ENCODE measurements around the gene STARD6.

DNA sequence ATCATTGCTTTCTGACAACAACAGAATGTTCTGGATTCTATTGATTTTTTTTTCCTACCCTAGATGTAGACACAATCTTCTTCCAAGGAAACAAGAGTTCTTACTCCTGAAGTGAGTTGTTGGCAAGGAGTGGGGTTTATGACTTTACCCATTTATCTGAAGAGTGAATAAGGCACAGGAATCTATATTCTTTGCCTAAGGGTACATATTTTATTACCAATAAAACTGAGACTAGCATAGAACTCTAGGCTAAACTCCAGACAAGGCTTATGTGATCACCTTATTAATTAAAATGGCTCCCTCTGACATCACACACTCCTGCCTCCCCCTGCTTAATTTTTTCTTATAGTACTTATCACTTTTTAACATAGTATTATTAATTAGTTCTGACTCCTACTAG, 47.6 kb upstream of the STARD6 start:
- TF ChIP-seq, protein P1, sequence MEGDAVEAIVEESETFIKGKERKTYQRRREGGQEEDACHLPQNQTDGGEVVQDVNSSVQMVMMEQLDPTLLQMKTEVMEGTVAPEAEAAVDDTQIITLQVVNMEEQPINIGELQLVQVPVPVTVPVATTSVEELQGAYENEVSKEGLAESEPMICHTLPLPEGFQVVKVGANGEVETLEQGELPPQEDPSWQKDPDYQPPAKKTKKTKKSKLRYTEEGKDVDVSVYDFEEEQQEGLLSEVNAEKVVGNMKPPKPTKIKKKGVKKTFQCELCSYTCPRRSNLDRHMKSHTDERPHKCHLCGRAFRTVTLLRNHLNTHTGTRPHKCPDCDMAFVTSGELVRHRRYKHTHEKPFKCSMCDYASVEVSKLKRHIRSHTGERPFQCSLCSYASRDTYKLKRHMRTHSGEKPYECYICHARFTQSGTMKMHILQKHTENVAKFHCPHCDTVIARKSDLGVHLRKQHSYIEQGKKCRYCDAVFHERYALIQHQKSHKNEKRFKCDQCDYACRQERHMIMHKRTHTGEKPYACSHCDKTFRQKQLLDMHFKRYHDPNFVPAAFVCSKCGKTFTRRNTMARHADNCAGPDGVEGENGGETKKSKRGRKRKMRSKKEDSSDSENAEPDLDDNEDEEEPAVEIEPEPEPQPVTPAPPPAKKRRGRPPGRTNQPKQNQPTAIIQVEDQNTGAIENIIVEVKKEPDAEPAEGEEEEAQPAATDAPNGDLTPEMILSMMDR (IDR thresholded peaks at IDR 0.05): no peak
- TF ChIP-seq POLR2A (IDR thresholded peaks at IDR 0.05): no peak

Measured in lower leg skin (tissue), 3 donors.